K562 (cell line): Measurements from ENCODE around the gene NPAS3. TPM values are rescaled to one million over a fixed set of nuclear protein-coding genes. Genes with fewer than 3 reads are reported as not detected.

ENCODE experiments used
- ATAC-seq: fragments of 200-7000 bp; cut with Tn5 transposase; 3 replicates; pipeline ENCODE4 v1.9.1; 2020; ENCODE audit warnings: moderate library complexity
- BruUV-seq: library from RNA; stranded (reverse); fragments of 400-500 nt; replicated peaks from 2 replicates; lab custom pipeline; 2021; lab: Mats Ljungman, UMichigan
- CTCF ChIA-PET: fragments of 300-600 bp; formaldehyde crosslinking; extraction: SDS; loops from one replicate; lab custom pipeline; 2021; ENCODE audit warnings: low intra/inter-chr PET ratio; lab: Yijun Ruan, JAX
- POLR2A ChIA-PET: fragments of 300-600, 350-650 bp; sonication (Branson Sonifier 250); formaldehyde crosslinking; extraction: SDS; loops from one replicate; lab custom pipeline; 2021; ENCODE audit warnings: antibody characterized with exemption, inconsistent platforms; lab: Yijun Ruan, JAX
- DNase-seq, 4 experiments: peaks; one replicate each; pipeline versions ENCODE4 v3.0.0 to v3.0.0-alpha.2; 2011 to 2018; ENCODE audit warnings: low spot score in 3 of 4, mixed read lengths in 3 of 4; ENCODE audit errors: extremely low read depth in 1 of 4
- FAIRE-seq: peaks from 2 replicates; lab custom pipeline; 2011; peaks lifted over from hg19 to GRCh38; lab: Jason Lieb, UNC
- H2AFZ ChIP-seq: 2 replicates; pipeline ENCODE4 v1.6.0; 2011; ENCODE audit warnings: low read depth, low read length, control low read depth, inconsistent platforms
- H3K27ac ChIP-seq: fragments of 200-600 bp; 3 replicates; pipeline ENCODE4 v1.8.0; 2011; ENCODE audit warnings: low read depth, mild to moderate bottlenecking, control low read depth, inconsistent platforms, low read length, moderate library complexity, mixed read lengths; ENCODE audit errors: extremely low read depth
- H3K27me3 ChIP-seq, 2 experiments: fragments of 300-600 bp in 1 of 2; 2 replicates in 1 of 2; 3 replicates in 1 of 2; pipeline versions ENCODE4 v1.6.0 to v1.8.0; 2011; ENCODE audit warnings: inconsistent platforms in 2 of 2, low read length in 2 of 2, mild to moderate bottlenecking in 1 of 2, mixed read lengths in 1 of 2, moderate library complexity in 1 of 2; ENCODE audit not compliant: control insufficient read depth in 2 of 2, insufficient read depth in 2 of 2
- H3K36me3 ChIP-seq: fragments of 300-600 bp; 3 replicates; pipeline ENCODE4 v1.8.0; 2011; ENCODE audit warnings: mild to moderate bottlenecking, low read length, inconsistent platforms; ENCODE audit not compliant: control insufficient read depth, insufficient read depth
- H3K4me1 ChIP-seq, 2 experiments: fragments of 200-600 bp in 1 of 2; replicated peaks in 1 of 2; 2 replicates in 1 of 2; 3 replicates in 1 of 2; pipeline versions ENCODE4 v1.5.1 to v1.8.0; 2011; ENCODE audit warnings: inconsistent platforms in 2 of 2, low read length in 2 of 2, mild to moderate bottlenecking in 1 of 2, mixed read lengths in 1 of 2, moderate library complexity in 1 of 2; ENCODE audit not compliant: control insufficient read depth in 2 of 2, insufficient read depth in 2 of 2
- H3K4me2 ChIP-seq: 2 replicates; pipeline ENCODE4 v1.6.1; 2011; ENCODE audit warnings: low read length, control low read depth, inconsistent platforms, mixed read lengths; ENCODE audit not compliant: insufficient read depth
- H3K4me3 ChIP-seq: fragments of 200-600 bp; sonication (generic), shearing (Covaris generic); 2 replicates; pipeline ENCODE4 v1.5.1; 2016; ENCODE audit warnings: control low read depth, inconsistent platforms
- H3K79me2 ChIP-seq: fragments of 200-600 bp; 3 replicates; pipeline ENCODE4 v1.8.0; 2011; ENCODE audit warnings: low read length, inconsistent platforms; ENCODE audit not compliant: control insufficient read depth, insufficient read depth
- H3K9ac ChIP-seq, 2 experiments: 2 replicates each; pipeline versions ENCODE4 v1.6.0 to v1.6.1; 2011; ENCODE audit warnings: low read depth in 2 of 2, low read length in 2 of 2, control low read depth in 1 of 2, inconsistent platforms in 1 of 2, mild to moderate bottlenecking in 1 of 2, mixed read lengths in 1 of 2; ENCODE audit not compliant: insufficient read depth in 1 of 2
- H3K9me1 ChIP-seq: one replicate; pipeline ENCODE4 v1.6.0; 2011; ENCODE audit warnings: inconsistent platforms, mild to moderate bottlenecking, low read length, moderate library complexity; ENCODE audit not compliant: control insufficient read depth, insufficient read depth
- H3K9me3 ChIP-seq: replicated peaks from 2 replicates; pipeline ENCODE4 v1.5.1; 2011; ENCODE audit warnings: low read depth, low read length, inconsistent platforms; ENCODE audit not compliant: control insufficient read depth, insufficient read depth
- H4K20me1 ChIP-seq: replicated peaks from 2 replicates; pipeline ENCODE4 v1.6.1; 2011; ENCODE audit warnings: low read length, inconsistent platforms, mixed read lengths; ENCODE audit not compliant: control insufficient read depth, insufficient read depth
- GATA2 ChIP-seq: sonication (generic); formaldehyde crosslinking; IDR thresholded peaks from 2 replicates; pipeline ENCODE4 v1.4.0; 2020; ENCODE audit warnings: mild to moderate bottlenecking, missing genetic modification reagents
- MCM7 ChIP-seq, 2 experiments: fragments of 450-650 bp; IDR thresholded peaks; 2 replicates each; pipeline ENCODE4 v1.6.1; 2016 to 2018
- NR2C1 ChIP-seq, 2 experiments: fragments of 450-650 bp; IDR thresholded peaks; 2 replicates each; pipeline ENCODE4 v1.6.1; 2017; ENCODE audit warnings: mild to moderate bottlenecking in 2 of 2, antibody characterized with exemption in 1 of 2, inconsistent platforms in 1 of 2, missing compliant biosample characterization in 1 of 2, missing genetic modification characterization in 1 of 2
- NR2C2 ChIP-seq, 2 experiments: fragments of 200-800 bp in 1 of 2; sonication (Bioruptor generic) in 1 of 2; sonication (generic) in 1 of 2; formaldehyde crosslinking in 1 of 2; IDR thresholded peaks; 2 replicates each; pipeline versions ENCODE4 v1.6.1 to v1.8.0; 2016 to 2022; ENCODE audit warnings: mild to moderate bottlenecking in 1 of 2, missing compliant biosample characterization in 1 of 2, missing genetic modification characterization in 1 of 2, missing genetic modification reagents in 1 of 2
- whole genome bisulfite sequencing: fragments of 100-300 bp; shearing (Covaris generic); methylation state at CpG from one replicate; pipeline ENCODE4 v1.1.6; 2016; ENCODE audit warnings: low coverage, mixed read lengths; ENCODE audit not compliant: insufficient coverage; ENCODE audit errors: missing lambda C conversion rate; 5-methylcytosine and 5-hydroxymethylcytosine counted together
- in situ Hi-C: fragments of 300-500 bp; cut with MboI; formaldehyde crosslinking; loops from 4 replicates; pipeline ENCODE4 v1.15.0; 2018; ENCODE audit warnings: inconsistent platforms, mixed read lengths
- intact Hi-C: fragments of 100-400 bp; cut with micrococcal nuclease; formaldehyde crosslinking; loops from 2 replicates; pipeline ENCODE4 v1.14.2; 2022
- polyA plus RNA-seq, 8 experiments: library from polyadenylated mRNA; depleted of rRNA in 4 of 8; stranded (reverse) in 5 of 8; unstranded in 3 of 8; fragments of >200 nt; fragmentation: Nextera tagmentation in 2 of 8; fragmentation: Illumina TruSeq in 1 of 8; extraction: Ambion mirVana in 2 of 8; extraction: Trizol in 1 of 8; gene quantifications; 2 replicates each; pipeline versions ENCODE4 v1.2.1 to v1.2.3, GENCODE V29; 2011 to 2014; ENCODE audit warnings: inconsistent platforms in 1 of 8, missing spikeins in 1 of 8
- total RNA-seq, 7 experiments: library from RNA; depleted of rRNA in 6 of 7; stranded (reverse); fragments of >200 nt in 6 of 7; fragmentation: Illumina TruSeq in 2 of 7; extraction: Trizol in 2 of 7; gene quantifications; 2 replicates each; pipeline versions ENCODE4 v1.2.1 to v1.2.3, GENCODE V29; 2011 to 2021; ENCODE audit warnings: low replicate concordance in 1 of 7
- TF ChIP-seq, protein P1 (sequence below): sonication (generic); formaldehyde crosslinking; IDR thresholded peaks from 2 replicates; pipeline ENCODE4 v1.8.0; 2022; ENCODE audit warnings: missing genetic modification reagents, mild to moderate bottlenecking, moderate library complexity, borderline replicate concordance
- TF ChIP-seq, protein P2 (sequence below): fragments of 450-650 bp; IDR thresholded peaks from 2 replicates; pipeline ENCODE4 v1.6.1; 2016; ENCODE audit warnings: antibody characterized with exemption

NPAS3 gene
- total and polyA plus RNA-seq, 9 of the 15 experiments (the other 6 are each of a cell fraction or from before 2014, with no cell fraction given), result 0.04 TPM; not detected in 8

DNA sequence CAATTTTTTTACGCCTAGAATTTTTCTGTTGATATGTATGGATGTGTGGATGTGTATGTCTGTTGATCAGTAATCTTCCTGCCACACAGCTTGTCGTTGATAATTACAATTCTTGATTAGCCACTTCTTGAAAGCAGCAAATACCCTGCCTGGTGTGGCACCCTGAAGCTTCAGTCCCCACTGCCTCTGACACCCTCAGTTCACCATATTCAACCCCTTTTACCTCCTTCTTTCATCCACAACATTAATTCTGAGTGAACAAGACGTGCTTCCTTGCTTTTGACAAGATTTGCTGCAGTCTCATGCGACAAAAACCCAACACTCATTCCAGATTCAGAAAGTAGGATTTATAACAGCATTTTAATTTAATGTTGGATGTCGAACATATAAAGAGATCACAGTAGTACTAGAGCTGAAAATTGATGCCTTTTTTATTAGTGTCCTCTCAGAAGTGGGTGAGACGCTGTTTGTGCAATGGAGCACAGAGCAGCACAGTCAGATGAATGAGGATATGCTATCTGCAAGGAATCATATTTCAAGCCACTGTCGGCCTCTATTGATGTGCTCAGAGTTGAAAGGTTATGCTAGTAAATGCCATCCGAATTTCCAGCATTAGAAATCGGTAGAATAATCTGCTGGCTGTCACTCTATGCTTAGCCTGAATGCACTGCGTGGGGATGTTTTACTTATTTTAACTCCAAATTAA is 628.5 kb downstream of the NPAS3 start:
- no peaks in the 10 kb centered on the region for H3K9me3 ChIP-seq
- CTCF ChIA-PET, result no interaction called here
- WGBS, result 3% methylated on average over 10 of the region's 10 CpGs
- H3K4me1 ChIP-seq, result peaks cover 0 to 24% of the 10 kb centered on the region in 2 experiments; a peak in 2 of 5 replicates
- POLR2A ChIA-PET, result interaction anchor here (0.6 kb wide), 1 partner anchor 633 kb away, joined by 3 read pairs; no protein-coding TSS in a partner anchor
- H3K36me3 ChIP-seq, result no peaks in the 10 kb centered on the region
- no TSS peak for BruUV-seq
- no peaks in the 10 kb centered on the region for H4K20me1 ChIP-seq
- DNase-seq, result no peak
- no peak overlapping the region for H3K4me3 ChIP-seq
- no peak for FAIRE-seq
- H3K9ac ChIP-seq, result no peak overlapping the region
- H3K4me2 ChIP-seq, result 0 out of 2 replicates have a peak overlapping the region, but pooled peaks have one; percentile 1
- no peak for TF ChIP-seq GATA2 (CRISPR knock-in tag)
- no peak for TF ChIP-seq NR2C2 (CRISPR knock-in tag; IDR thresholded peaks at IDR 0.05)
- TF ChIP-seq NR2C2 (tag; IDR thresholded peaks at IDR 0.05), result peak; percentile 75
- TF ChIP-seq, protein P1, sequence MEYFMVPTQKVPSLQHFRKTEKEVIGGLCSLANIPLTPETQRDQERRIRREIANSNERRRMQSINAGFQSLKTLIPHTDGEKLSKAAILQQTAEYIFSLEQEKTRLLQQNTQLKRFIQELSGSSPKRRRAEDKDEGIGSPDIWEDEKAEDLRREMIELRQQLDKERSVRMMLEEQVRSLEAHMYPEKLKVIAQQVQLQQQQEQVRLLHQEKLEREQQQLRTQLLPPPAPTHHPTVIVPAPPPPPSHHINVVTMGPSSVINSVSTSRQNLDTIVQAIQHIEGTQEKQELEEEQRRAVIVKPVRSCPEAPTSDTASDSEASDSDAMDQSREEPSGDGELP (CRISPR knock-in tag), result no peak
- TF ChIP-seq, protein P2, sequence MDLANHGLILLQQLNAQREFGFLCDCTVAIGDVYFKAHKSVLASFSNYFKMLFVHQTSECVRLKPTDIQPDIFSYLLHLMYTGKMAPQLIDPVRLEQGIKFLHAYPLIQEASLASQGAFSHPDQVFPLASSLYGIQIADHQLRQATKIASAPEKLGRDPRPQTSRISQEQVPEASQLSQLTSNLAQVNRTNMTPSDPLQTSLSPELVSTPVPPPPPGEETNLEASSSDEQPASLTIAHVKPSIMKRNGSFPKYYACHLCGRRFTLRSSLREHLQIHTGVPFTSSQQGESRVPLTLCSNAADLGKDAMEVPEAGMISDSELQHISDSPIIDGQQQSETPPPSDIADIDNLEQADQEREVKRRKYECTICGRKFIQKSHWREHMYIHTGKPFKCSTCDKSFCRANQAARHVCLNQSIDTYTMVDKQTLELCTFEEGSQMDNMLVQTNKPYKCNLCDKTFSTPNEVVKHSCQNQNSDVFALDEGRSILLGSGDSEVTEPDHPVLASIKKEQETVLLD, result no peak
- TF ChIP-seq MCM7 (IDR thresholded peaks at IDR 0.05), result no peak
- peak; percentile 51 for TF ChIP-seq NR2C1 (IDR thresholded peaks at IDR 0.05)
- TF ChIP-seq NR2C1 (tag; IDR thresholded peaks at IDR 0.05), result peak; percentile 74
- TF ChIP-seq, all 486 proteins: peak for 2
- intact Hi-C loops (no loop called here), in situ Hi-C loops (no loop called here)
- Histone ChIP-seq H3K79me2 (no peaks in the 10 kb centered on the region), H3K27ac (no peak overlapping the region), H2AFZ (no peak overlapping the region), H3K27me3 (no peaks in the 10 kb centered on the region), H3K9me1 (no peaks in the 10 kb centered on the region)
- no peak for ATAC-seq
